ENCODE measurements around the gene LARGE1.

GRCh38 chr22:33866511-33866910 lies 53.8 kb downstream of the LARGE1 start:
- TF ChIP-seq EZH2 (IDR thresholded peaks at IDR 0.05; ENCODE audit: insufficient read depth, poor library complexity, severe bottlenecking) (no peak), EZH2phosphoT487 (IDR thresholded peaks at IDR 0.05; ENCODE audit: insufficient read depth, low read depth) (no peak)

Measured in GM23248 (cell line).